Effector memory CD8-positive, alpha-beta T cell (primary cell): ENCODE results near the gene CREB3L1.
"Not testable (repeated sequence)": the region's sequence is repeated elsewhere in the genome, so short reads cannot be mapped to it uniquely, and the experiment has no call there.

Experiments used
- ATAC-seq: fragments of 150-1000 bp; cut with Tn5 transposase; replicated peaks from 2 replicates; pipeline ENCODE4 v1.10.0; 2021; ENCODE audit warnings: mild to moderate bottlenecking, moderate library complexity
- DNase-seq, 3 experiments: peaks; one replicate each; pipeline ENCODE4 v3.0.0; 2021
- H3K27ac Mint-ChIP-seq, 2 donors: one replicate each; pipeline ENCODE4 v1.8.0; 2022; ENCODE audit warnings: mild to moderate bottlenecking in 2 of 2, mixed read lengths in 2 of 2, moderate library complexity in 2 of 2
- H3K27me3 Mint-ChIP-seq, 2 donors: one replicate each; pipeline ENCODE4 v1.8.0; 2022; ENCODE audit warnings: mixed read lengths in 2 of 2
- H3K36me3 Mint-ChIP-seq: one replicate; pipeline ENCODE4 v1.8.0; 2022; ENCODE audit warnings: mild to moderate bottlenecking, moderate library complexity, mixed read lengths; ENCODE audit not compliant: insufficient read depth
- H3K4me1 Mint-ChIP-seq, 2 donors: one replicate each; pipeline ENCODE4 v1.8.0; 2022; ENCODE audit warnings: low read depth in 2 of 2, mixed read lengths in 2 of 2
- H3K4me3 Mint-ChIP-seq, 2 donors: one replicate each; pipeline ENCODE4 v1.8.0; 2022; ENCODE audit warnings: mild to moderate bottlenecking in 2 of 2, mixed read lengths in 2 of 2, moderate library complexity in 2 of 2
- H3K9me3 Mint-ChIP-seq, 2 donors: one replicate each; pipeline ENCODE4 v1.8.0; 2022; ENCODE audit warnings: mixed read lengths in 2 of 2

The CREB3L1 gene

DNA sequence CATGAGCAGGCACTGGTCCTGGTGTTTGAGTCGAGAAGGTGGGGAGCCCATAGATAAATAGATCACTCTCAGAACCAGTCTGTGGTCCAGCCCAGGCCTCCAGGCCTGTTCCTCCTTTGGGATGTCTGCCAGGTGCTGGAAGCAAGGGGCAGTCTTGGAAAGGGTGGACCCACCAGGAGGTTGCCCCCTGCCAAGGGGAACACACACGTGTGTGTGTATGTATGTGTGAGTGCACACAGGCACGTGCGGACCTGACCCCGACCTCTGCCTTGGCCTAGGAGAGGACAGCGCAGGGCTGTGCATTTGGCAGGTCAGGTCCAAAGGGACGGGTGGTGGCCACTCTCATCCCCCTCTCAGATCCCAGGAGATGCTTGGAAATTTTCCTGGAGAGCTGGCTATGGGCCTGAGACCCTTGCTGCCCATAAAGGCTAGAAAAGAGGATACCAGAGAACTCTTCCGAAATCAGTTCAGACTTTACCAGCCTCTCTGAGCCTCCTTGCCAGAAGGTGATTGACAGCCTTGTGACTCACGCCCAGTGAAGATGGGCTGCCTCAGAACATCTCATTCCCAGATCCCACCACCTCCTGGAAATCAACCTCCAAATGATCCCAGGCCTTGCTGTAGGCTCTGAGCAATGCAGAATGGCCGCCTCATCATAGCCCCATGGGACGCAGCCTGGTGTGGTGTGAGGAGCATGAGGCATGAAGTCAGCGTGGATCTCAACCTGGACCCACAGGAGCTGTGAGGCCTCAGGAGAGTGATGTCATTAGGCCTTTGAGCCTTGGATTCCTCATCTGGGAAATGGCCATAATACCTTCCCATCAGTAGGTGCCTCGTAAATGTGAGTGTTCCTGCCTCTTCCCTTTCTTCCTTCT is 24.0 kb upstream of the CREB3L1 start:
- Mint-ChIP-seq H3K27ac (no peak overlapping the region), H3K27me3 (peaks cover 0 to 24% of the 10 kb centered on the region in 2 donors), H3K4me3 (no peak overlapping the region), H3K36me3 (no peaks in the 10 kb centered on the region), H3K4me1 (no peaks in the 10 kb centered on the region), H3K9me3 (no peaks in the 10 kb centered on the region)
- DNase-seq (no peak), ATAC-seq (no peak)

DNA sequence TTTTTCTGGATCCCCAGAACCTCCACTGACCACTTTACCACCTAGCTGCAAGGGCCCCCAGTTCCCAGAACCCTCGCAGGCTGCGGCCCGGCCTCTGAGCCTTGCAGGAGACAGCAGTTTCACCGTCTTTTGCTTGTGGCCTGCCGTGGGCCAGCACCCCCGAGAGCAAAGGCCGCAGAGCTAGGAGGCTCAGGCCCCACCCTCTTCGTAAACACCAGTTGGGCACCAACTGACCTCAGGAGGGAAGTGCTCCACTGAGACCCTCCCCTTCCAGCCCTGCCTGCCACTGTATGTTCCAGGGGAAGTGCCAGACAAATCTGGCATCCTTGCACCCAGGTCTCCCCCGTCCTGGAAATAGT is 23.4 kb upstream of the CREB3L1 start:
- no peaks in the 10 kb centered on the region for H3K9me3 Mint-ChIP-seq
- H3K4me1 Mint-ChIP-seq = no peaks in the 10 kb centered on the region
- H3K36me3 Mint-ChIP-seq = no peaks in the 10 kb centered on the region
- H3K4me3 Mint-ChIP-seq = no peak overlapping the region
- no peak for ATAC-seq
- no peak for DNase-seq
- peaks cover 0 to 24% of the 10 kb centered on the region in 2 donors for H3K27me3 Mint-ChIP-seq
- H3K27ac Mint-ChIP-seq = no peak overlapping the region

DNA sequence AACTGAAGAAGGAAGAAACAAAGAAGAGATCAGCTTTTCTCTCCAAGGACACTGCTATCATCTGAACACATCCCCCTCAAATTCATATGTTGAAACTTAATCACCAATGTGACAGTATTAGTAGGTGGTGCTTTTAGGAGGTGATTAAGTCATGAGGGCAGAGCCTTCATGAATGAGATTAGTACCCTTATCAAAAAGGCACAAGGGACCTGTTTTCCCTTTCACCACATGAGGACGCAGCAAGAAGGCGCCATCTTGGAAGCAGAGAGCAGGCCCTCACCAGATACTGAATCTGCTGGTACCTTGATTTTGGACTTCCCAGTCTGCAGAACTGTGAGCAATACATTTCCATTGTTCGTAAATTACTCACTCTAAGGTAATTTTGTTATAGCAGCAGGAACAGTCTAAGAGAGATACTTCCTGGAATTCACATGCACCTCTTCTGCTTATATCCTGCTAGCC is 20.9 kb upstream of the CREB3L1 start:
- DNase-seq = no peak
- ATAC-seq = no peak
- no peaks in the 10 kb centered on the region for H3K36me3 Mint-ChIP-seq
- no peaks in the 10 kb centered on the region for H3K9me3 Mint-ChIP-seq
- H3K27ac Mint-ChIP-seq = no peak overlapping the region
- no peak overlapping the region for H3K4me3 Mint-ChIP-seq
- no peaks in the 10 kb centered on the region for H3K4me1 Mint-ChIP-seq
- peaks cover 0 to 18% of the 10 kb centered on the region in 2 donors for H3K27me3 Mint-ChIP-seq

DNA sequence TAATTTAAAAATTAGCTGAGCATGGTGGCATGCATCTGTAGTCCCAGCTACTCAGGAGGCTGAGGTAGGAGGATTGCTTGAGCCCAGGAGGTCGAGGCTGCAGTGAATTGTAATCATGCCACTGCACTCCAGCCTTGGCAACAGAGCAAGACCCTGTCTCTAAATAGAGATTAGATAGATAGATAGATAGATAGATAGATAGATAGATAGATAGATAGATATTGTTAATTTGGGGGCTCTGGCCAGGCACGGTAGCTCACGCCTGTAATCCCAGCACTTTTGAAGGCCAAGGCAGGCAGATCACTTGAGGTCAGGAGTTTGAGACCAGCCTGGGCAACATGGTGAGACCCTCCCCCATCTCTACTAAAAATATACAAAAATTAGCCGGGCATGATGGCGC is 18.1 kb upstream of the CREB3L1 start:
- ATAC-seq, H3K27ac Mint-ChIP-seq, H3K4me3 Mint-ChIP-seq, DNase-seq, H3K4me1 Mint-ChIP-seq, H3K9me3 Mint-ChIP-seq, H3K36me3 Mint-ChIP-seq: not testable (repeated sequence)
- H3K27me3 Mint-ChIP-seq = peaks cover 0 to 12% of the 10 kb centered on the region in 2 donors

DNA sequence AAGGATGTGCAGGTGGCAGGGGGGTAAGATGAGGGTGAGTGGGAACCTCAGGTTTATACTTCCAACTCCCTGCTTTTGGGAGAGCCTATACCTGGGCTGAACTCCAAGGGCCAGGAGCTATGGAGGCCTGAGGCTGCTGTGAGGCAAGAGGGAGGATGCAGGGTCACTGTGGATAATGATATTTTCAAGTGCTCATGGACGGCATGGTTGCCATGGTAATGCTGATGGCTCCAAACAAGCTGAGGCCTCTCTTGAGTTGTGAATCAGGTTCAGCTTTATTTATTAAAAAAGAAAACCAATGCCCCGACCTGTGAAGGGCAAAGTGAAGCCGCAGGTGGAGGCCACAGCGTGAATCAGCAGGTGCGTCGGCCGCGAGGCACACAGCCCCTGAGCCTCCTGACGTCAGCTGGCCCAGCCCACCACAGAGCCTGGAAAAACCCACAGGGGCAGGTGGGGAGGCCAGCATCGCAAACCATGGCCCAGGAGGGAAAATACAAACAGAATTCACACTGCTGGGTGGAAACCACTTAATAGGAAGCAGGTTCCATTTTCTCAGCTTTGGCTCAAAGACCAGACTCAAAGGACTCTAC is 17.4 kb upstream of the CREB3L1 start:
- no peak for DNase-seq
- no peak overlapping the region for H3K27ac Mint-ChIP-seq
- no peaks in the 10 kb centered on the region for H3K4me1 Mint-ChIP-seq
- H3K36me3 Mint-ChIP-seq = no peaks in the 10 kb centered on the region
- no peaks in the 10 kb centered on the region for H3K9me3 Mint-ChIP-seq
- H3K27me3 Mint-ChIP-seq = peaks cover 5 to 16% of the 10 kb centered on the region in 2 donors
- no peak overlapping the region for H3K4me3 Mint-ChIP-seq
- no peak for ATAC-seq

DNA sequence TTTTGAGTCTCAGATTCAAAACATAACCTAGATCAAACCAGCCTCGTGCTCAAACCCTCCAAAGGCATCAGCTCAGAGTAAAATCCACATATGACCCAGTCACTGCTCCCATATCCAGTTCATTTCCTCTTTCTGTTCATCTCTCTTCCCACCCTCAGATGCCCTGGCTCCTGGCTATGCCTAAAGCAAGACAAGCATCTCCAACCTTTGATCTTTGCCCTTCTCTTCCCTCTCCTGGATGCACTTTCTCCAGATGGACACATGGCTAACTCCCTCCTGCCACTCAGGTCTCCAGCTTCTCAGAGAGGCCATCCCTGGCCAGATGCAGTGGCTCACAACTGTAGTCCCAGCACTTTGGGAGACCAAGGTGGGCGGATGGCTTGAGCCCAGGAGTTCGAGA is 14.3 kb upstream of the CREB3L1 start:
- Mint-ChIP-seq H3K27me3 (peaks cover 19 to 31% of the 10 kb centered on the region in 2 donors), H3K36me3 (no peaks in the 10 kb centered on the region), H3K27ac (no peak overlapping the region), H3K4me1 (no peaks in the 10 kb centered on the region), H3K9me3 (no peaks in the 10 kb centered on the region), H3K4me3 (no peak overlapping the region)
- ATAC-seq (no peak), DNase-seq (no peak)

DNA sequence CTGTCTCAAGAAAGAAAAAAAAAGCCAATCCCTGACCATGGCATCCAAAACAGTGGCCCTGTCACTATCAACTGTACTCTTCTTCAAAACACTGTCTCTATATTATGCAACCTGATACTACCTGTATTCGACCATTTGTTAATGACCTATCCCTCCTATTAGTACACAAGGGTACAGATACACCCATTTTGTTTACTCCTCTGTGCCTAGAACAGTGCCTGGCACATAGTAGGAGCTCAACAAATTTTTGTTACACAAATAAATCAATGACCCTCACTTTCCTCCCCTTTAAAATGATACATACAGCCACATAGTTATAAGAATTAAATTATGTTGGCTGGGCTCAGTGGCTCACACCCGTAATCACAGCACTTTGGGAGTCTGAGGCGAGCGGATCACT is 13.4 kb upstream of the CREB3L1 start:
- Mint-ChIP-seq H3K4me3 (no peak overlapping the region), H3K9me3 (no peaks in the 10 kb centered on the region), H3K36me3 (no peaks in the 10 kb centered on the region), H3K27ac (no peak overlapping the region), H3K27me3 (peaks cover 20 to 31% of the 10 kb centered on the region in 2 donors), H3K4me1 (no peaks in the 10 kb centered on the region)
- DNase-seq (no peak), ATAC-seq (no peak)

DNA sequence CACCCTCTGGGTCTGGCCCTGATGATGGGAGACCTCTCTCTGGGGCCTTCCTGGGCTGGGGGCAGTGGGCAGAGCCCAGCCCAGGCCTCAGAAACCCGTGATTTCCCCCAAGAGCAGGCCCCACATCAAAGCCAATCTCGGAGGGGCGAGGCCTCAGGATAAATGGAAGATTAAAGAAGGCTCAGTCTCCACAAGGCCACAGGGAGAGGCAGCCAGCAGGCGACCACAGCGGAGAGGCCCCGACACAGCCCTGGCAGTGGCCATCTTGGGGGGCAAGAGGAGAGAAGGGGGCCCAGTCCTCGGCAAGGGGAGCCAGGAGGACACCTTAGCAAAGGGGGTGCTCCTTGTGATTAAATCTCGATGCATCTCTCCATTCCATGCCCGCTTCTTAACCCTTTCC is 12.5 kb upstream of the CREB3L1 start:
- Mint-ChIP-seq H3K36me3 (no peaks in the 10 kb centered on the region), H3K4me1 (no peaks in the 10 kb centered on the region), H3K4me3 (no peak overlapping the region), H3K27me3 (peaks cover 20 to 31% of the 10 kb centered on the region in 2 donors), H3K27ac (no peak overlapping the region), H3K9me3 (no peaks in the 10 kb centered on the region)
- no peak for DNase-seq
- ATAC-seq = no peak

DNA sequence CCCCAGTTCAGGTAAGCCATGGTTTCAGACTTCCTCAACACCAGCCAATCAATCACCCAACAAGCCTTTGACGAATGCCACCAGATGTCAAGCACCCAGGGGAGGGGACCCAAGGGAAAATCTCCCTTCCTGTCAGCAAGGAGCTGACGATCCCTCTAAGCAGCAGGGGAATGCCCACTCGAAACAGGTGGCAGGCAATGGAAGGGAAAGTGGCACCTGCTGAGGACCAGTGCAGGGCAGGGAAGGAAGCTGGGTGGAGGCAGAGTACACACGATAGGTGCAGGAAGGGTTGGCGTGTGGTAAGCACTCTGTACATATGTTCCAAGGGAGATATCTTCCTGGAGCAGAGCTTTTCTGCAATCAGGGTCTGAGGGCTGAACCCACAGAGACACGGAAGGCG is 11.7 kb upstream of the CREB3L1 start:
- no peaks in the 10 kb centered on the region for H3K36me3 Mint-ChIP-seq
- H3K9me3 Mint-ChIP-seq = no peaks in the 10 kb centered on the region
- no peak for ATAC-seq
- peaks cover 20 to 31% of the 10 kb centered on the region in 2 donors for H3K27me3 Mint-ChIP-seq
- no peak for DNase-seq
- no peak overlapping the region for H3K4me3 Mint-ChIP-seq
- H3K4me1 Mint-ChIP-seq = no peaks in the 10 kb centered on the region
- H3K27ac Mint-ChIP-seq = no peak overlapping the region

DNA sequence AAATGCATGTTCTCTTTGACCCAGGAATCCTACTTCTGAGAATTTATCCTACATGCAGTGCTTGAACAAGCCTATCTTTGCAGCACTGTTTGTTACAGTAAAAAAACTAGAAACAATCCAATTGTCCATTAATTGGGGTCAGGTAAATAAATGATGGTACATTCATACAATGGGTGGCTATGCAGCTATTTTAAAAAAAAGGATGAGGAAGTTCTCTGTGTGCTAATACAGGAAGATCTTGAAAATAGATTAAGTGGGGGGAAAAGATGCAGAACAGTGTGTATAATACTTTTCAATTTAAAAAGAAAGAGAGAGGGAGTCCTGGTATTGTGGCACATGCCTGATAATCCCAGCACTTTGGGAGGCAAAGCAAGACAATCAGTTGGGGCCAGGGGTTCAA is 9.5 kb upstream of the CREB3L1 start:
- DNase-seq = no peak
- no peak overlapping the region for H3K4me3 Mint-ChIP-seq
- no peak for ATAC-seq
- no peaks in the 10 kb centered on the region for H3K36me3 Mint-ChIP-seq
- no peak overlapping the region for H3K27ac Mint-ChIP-seq
- H3K27me3 Mint-ChIP-seq = peaks cover 20 to 27% of the 10 kb centered on the region in 2 donors
- H3K9me3 Mint-ChIP-seq = no peaks in the 10 kb centered on the region
- H3K4me1 Mint-ChIP-seq = peaks cover 2 to 5% of the 10 kb centered on the region in 2 donors

DNA sequence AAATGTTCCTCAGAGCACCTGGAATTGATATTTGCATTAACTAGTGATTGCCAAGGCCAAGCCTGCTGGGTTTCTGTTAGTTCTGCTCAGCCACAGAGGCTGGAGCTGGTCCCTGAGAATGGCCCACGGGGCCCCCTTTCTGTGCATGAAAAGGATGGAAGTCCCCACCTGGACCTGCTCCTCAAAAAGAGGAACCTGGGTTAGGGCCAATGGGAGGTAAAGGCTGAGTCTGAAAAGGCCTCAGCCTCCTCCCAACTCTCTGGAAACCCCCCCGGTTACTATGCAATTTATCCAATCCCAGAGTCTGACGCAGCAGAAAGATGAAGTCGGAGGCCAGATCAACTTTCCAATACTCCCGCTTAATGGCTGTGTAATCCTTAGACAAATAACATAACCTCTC is 6.8 kb upstream of the CREB3L1 start:
- ATAC-seq = no peak

DNA sequence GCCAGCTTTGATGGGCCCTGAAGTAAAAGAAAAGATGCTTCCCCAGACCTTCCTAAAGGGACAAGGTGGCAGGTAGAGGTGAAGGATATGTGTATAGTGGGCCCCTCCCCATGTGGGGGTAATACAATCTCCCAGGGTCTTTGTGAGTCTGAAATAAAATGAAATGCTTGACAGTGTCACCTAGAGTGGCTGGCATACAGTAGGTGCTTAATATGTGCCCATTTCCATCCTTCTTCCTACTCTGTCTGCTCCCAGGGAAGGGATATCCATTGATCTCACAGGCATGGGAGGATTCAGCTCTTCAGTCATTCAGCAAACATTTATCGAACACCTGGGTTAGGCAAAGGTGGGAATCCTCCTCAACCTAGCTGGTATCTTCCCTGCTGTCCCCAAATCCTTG is 6.1 kb upstream of the CREB3L1 start:
- peaks cover 2 to 5% of the 10 kb centered on the region in 2 donors for H3K4me1 Mint-ChIP-seq
- H3K27ac Mint-ChIP-seq = no peak overlapping the region
- H3K4me3 Mint-ChIP-seq = no peak overlapping the region
- ATAC-seq (no peak), DNase-seq (no peak)
- peaks cover 14 to 22% of the 10 kb centered on the region in 2 donors for H3K27me3 Mint-ChIP-seq
- H3K36me3 Mint-ChIP-seq = no peaks in the 10 kb centered on the region
- no peaks in the 10 kb centered on the region for H3K9me3 Mint-ChIP-seq

More for the DNA sequence above, 6.8 kb upstream of the CREB3L1 start:
- Mint-ChIP-seq H3K9me3 (no peaks in the 10 kb centered on the region), H3K4me3 (no peak overlapping the region), H3K27me3 (peaks cover 14 to 22% of the 10 kb centered on the region in 2 donors), H3K27ac (no peak overlapping the region), H3K36me3 (no peaks in the 10 kb centered on the region), H3K4me1 (peaks cover 2 to 5% of the 10 kb centered on the region in 2 donors)
- DNase-seq = no peak

DNA sequence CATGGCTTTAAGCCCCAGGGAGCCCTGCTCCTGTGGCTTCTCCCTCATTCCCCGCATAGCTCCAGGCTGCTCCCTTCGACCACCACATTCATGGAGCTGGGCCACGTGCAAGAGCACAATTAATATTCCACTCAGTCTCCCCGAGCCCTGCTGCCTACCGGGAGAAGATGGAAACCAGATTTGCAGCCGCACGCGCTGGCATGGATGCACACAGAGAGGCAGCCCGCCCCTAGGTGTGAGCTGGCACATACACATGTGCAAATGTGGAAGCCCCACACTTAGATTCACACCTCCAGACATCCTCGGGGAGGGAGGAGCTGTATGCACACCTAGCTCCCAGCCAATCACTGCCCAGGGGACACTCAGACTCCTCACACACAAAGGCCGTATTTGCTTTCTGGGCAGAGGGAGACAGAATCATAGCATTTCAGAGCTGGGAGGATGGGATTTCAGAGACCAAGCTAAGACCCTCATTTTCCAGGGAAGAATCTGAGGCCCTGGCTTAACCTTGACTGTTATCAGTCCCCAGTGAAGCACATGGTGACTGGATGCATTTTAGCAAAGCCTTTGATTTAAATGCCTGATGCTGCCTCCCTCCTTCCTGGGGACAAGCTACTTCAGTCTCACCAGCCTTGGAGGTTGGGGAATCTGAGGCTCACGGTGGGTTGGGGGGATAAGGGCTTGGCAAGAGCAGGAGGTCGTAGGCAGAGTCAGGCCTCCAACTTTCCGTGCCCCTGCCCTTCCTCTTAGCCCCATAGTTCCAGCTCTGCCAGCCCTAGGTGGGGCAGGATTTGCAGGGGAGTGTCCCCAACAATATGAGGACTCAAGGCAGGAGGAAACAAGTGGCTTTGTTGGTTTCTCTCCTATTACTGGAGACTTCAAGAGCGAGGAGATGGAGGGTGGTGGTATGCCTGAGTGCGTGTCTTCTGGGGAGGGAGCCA is 5.3 kb upstream of the CREB3L1 start:
- H3K4me3 Mint-ChIP-seq = no peak overlapping the region
- ATAC-seq = no peak
- H3K27me3 Mint-ChIP-seq = peaks cover 20 to 27% of the 10 kb centered on the region in 2 donors

More for the DNA sequence above, 5.3 kb upstream of the CREB3L1 start:
- Mint-ChIP-seq H3K4me1 (peaks cover 2 to 5% of the 10 kb centered on the region in 2 donors), H3K36me3 (no peaks in the 10 kb centered on the region), H3K27ac (no peak overlapping the region), H3K9me3 (no peaks in the 10 kb centered on the region)
- no peak for DNase-seq
